ENCODE results near the gene PCDH9. TPM values are rescaled to one million over a fixed set of nuclear protein-coding genes. Genes with fewer than 3 reads are reported as not detected.

The PCDH9 gene
- total RNA-seq, 1 experiment from 2014 or later = 5.8 TPM

DNA sequence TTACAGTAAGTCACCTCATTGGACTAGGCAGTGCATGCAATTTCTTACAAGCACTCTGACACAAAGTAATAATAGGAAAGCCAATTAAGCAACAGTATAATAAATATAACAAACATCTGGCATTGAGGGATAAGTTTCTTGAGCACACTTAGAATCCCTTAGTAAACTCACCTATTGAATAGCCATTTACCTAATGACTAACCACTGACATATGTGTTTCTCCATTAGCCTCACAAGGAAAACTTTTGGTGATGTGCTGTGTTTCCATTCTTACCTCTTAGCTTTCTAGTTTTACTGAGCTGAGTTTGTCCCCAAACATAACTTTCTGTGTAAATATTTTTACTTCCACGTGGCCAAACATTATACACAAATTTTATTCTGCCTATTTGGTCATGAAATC, 47.4 kb upstream of the PCDH9 start:
- CTCF ChIA-PET = no interaction called here
- H3K36me3 ChIP-seq (ENCODE audit: insufficient read depth, low read length, poor library complexity, severe bottlenecking) = no peaks in the 10 kb centered on the region
- DNase-seq (ENCODE audit: low spot score) = no peak
- no peaks in the 10 kb centered on the region for H3K27me3 ChIP-seq (replicated peaks; ENCODE audit: insufficient read depth, low read depth, low read length, poor library complexity)
- no peak overlapping the region for H3K4me3 ChIP-seq (ENCODE audit: low read depth, low read length, poor library complexity, severe bottlenecking)
- POLR2A ChIA-PET (ENCODE audit: low non-redundant PET) = no interaction called here
- no peak overlapping the region for H3K27ac ChIP-seq (ENCODE audit: low read depth, low read length, poor library complexity, severe bottlenecking)
- no TSS peak for BruUV-seq (replicated peaks)
- H3K4me1 ChIP-seq (ENCODE audit: insufficient read depth, low read length, poor library complexity, severe bottlenecking) = no peaks in the 10 kb centered on the region
- intact Hi-C loops (cut with micrococcal nuclease; ENCODE audit: unreplicated experiment) = no loop called here
- TF ChIP-seq EZH2 (IDR thresholded peaks at IDR 0.05; ENCODE audit: borderline replicate concordance, low read depth, low read length, poor library complexity, severe bottlenecking) = no peak
- TF ChIP-seq, protein P1, sequence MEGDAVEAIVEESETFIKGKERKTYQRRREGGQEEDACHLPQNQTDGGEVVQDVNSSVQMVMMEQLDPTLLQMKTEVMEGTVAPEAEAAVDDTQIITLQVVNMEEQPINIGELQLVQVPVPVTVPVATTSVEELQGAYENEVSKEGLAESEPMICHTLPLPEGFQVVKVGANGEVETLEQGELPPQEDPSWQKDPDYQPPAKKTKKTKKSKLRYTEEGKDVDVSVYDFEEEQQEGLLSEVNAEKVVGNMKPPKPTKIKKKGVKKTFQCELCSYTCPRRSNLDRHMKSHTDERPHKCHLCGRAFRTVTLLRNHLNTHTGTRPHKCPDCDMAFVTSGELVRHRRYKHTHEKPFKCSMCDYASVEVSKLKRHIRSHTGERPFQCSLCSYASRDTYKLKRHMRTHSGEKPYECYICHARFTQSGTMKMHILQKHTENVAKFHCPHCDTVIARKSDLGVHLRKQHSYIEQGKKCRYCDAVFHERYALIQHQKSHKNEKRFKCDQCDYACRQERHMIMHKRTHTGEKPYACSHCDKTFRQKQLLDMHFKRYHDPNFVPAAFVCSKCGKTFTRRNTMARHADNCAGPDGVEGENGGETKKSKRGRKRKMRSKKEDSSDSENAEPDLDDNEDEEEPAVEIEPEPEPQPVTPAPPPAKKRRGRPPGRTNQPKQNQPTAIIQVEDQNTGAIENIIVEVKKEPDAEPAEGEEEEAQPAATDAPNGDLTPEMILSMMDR (conservative IDR thresholded peaks at IDR 0.05; ENCODE audit: low read depth, low read length) = no peak
- no peaks in the 10 kb centered on the region for H3K9me3 ChIP-seq (ENCODE audit: low read depth, low read length, poor library complexity, severe bottlenecking)

DNA sequence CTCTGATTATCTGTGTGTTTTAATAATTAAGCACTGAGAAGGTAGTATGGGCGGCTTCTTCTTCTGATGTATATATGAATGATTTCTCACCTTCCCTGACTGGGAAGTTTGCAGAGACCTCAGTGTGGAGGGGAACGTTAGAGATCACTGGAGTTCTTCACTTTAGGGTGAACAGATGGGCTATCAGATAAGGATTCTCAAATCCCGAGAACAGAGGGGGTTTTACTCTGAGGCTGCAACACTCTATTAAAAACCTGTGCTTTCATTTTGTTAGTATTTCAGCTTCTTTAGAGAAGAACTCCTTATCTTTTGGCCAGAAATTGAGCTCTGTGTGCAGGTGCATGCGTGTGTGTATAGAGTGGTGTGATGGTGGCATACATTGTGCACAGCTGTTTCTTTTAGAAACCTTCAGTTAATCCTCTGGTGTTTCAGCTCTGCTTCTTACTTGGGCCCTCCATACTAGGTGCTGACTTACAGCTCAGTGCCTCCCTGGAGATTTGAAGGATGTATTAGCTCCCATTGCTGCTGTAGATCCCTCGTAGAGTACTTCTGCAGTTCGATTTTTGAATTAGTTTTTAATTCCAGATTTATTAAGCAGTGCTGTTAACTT, 45.3 kb upstream of the PCDH9 start:
- BruUV-seq (replicated peaks) = no TSS peak
- no peak for DNase-seq (ENCODE audit: low spot score)
- intact Hi-C loops (cut with micrococcal nuclease; ENCODE audit: unreplicated experiment) = no loop called here
- H3K36me3 ChIP-seq (ENCODE audit: insufficient read depth, low read length, poor library complexity, severe bottlenecking) = no peaks in the 10 kb centered on the region
- no peak overlapping the region for H3K4me3 ChIP-seq (ENCODE audit: low read depth, low read length, poor library complexity, severe bottlenecking)
- CTCF ChIA-PET = no interaction called here
- no peaks in the 10 kb centered on the region for H3K27me3 ChIP-seq (replicated peaks; ENCODE audit: insufficient read depth, low read depth, low read length, poor library complexity)
- H3K4me1 ChIP-seq (ENCODE audit: insufficient read depth, low read length, poor library complexity, severe bottlenecking) = no peaks in the 10 kb centered on the region
- no peak overlapping the region for H3K27ac ChIP-seq (ENCODE audit: low read depth, low read length, poor library complexity, severe bottlenecking)
- H3K9me3 ChIP-seq (ENCODE audit: low read depth, low read length, poor library complexity, severe bottlenecking) = no peaks in the 10 kb centered on the region
- TF ChIP-seq EZH2 (IDR thresholded peaks at IDR 0.05; ENCODE audit: borderline replicate concordance, low read depth, low read length, poor library complexity, severe bottlenecking) = no peak
- TF ChIP-seq, protein P1 (conservative IDR thresholded peaks at IDR 0.05; ENCODE audit: low read depth, low read length) = no peak
- POLR2A ChIA-PET (ENCODE audit: low non-redundant PET) = no interaction called here

DNA sequence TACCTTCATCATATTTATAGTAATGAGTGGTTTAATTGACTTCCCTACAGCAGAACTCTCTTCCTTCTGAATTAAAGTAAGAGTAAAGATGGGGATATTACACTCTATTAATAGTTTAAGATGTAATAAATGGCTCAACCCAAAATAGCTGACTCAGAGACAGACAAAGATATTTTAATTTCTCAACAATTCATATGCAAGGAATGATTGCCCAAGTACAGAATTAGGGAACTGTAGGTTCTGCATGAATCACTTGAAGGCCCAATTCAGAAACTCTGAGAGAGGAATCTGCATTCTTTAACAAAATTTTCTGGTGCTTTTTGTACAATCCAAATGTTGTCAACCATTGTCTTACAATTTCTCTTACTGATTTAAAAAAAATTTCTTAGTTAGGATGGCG, 42.9 kb upstream of the PCDH9 start:
- no TSS peak for BruUV-seq (replicated peaks)
- Histone ChIP-seq H3K27me3 (replicated peaks; ENCODE audit: insufficient read depth, low read depth, low read length, poor library complexity) (no peaks in the 10 kb centered on the region), H3K4me3 (ENCODE audit: low read depth, low read length, poor library complexity, severe bottlenecking) (no peak overlapping the region), H3K27ac (ENCODE audit: low read depth, low read length, poor library complexity, severe bottlenecking) (no peak overlapping the region), H3K4me1 (ENCODE audit: insufficient read depth, low read length, poor library complexity, severe bottlenecking) (no peaks in the 10 kb centered on the region), H3K9me3 (ENCODE audit: low read depth, low read length, poor library complexity, severe bottlenecking) (no peaks in the 10 kb centered on the region), H3K36me3 (ENCODE audit: insufficient read depth, low read length, poor library complexity, severe bottlenecking) (no peaks in the 10 kb centered on the region)
- ChIA-PET POLR2A (ENCODE audit: low non-redundant PET) (no interaction called here), CTCF (no interaction called here)
- DNase-seq (ENCODE audit: low spot score) = no peak
- TF ChIP-seq EZH2 (IDR thresholded peaks at IDR 0.05; ENCODE audit: borderline replicate concordance, low read depth, low read length, poor library complexity, severe bottlenecking) = no peak
- TF ChIP-seq, protein P1 (conservative IDR thresholded peaks at IDR 0.05; ENCODE audit: low read depth, low read length) = no peak
- intact Hi-C loops (cut with micrococcal nuclease; ENCODE audit: unreplicated experiment) = no loop called here

All from A673 (cell line).